Ovary (tissue), 9 donors: ENCODE measurements around the gene RAB6A. TPM values are rescaled to one million over a fixed set of nuclear protein-coding genes. Genes with fewer than 3 reads are reported as not detected.
"Not testable (repeated sequence)": the region's sequence is repeated elsewhere in the genome, so short reads cannot be mapped to it uniquely, and the experiment has no call there.

Experiments
- DNase-seq, 5 donors: peaks; one replicate each; pipeline ENCODE4 v3.0.0-alpha.2; 2019 to 2020
- H3K27ac ChIP-seq, 2 donors: fragments of 200-600 bp; one replicate each; pipeline versions ENCODE4 v1.5.1 to v1.8.0; 2019 to 2022
- H3K27me3 ChIP-seq: fragments of 200-600 bp; one replicate; pipeline ENCODE4 v1.8.0; 2022
- H3K36me3 ChIP-seq: fragments of 200-600 bp; sonication (generic); one replicate; pipeline ENCODE4 v1.5.1; 2019
- H3K4me1 ChIP-seq: one replicate; pipeline ENCODE4 v1.8.1; 2013; ENCODE audit warnings: mild to moderate bottlenecking, moderate library complexity; ENCODE audit not compliant: insufficient read depth
- H3K4me3 ChIP-seq: fragments of 200-600 bp; sonication (generic); one replicate; pipeline ENCODE4 v1.5.1; 2017
- H3K9me3 ChIP-seq, 2 donors: fragments of 200-600 bp in 1 of 2; sonication (generic) in 1 of 2; one replicate each; pipeline versions ENCODE4 v1.5.1 to v1.8.1; 2013 to 2019; ENCODE audit warnings: mild to moderate bottlenecking in 1 of 2, moderate library complexity in 1 of 2
- CTCF ChIP-seq, 3 donors: fragments of 450-650 bp in 2 of 3; fragments of 200-600 bp in 1 of 3; IDR thresholded peaks; one replicate each; pipeline versions ENCODE4 v1.5.1 to v1.8.0; 2016 to 2022; ENCODE audit warnings: antibody characterized with exemption in 3 of 3, mild to moderate bottlenecking in 1 of 3
- EP300 ChIP-seq: sonication (generic); formaldehyde crosslinking; IDR thresholded peaks from one replicate; pipeline ENCODE4 v1.6.1; 2017; ENCODE audit warnings: antibody characterized with exemption
- POLR2A ChIP-seq: fragments of 450-650 bp; IDR thresholded peaks from one replicate; pipeline ENCODE4 v1.6.1; 2017; ENCODE audit warnings: antibody characterized with exemption, mild to moderate bottlenecking, moderate library complexity
- WGBS, 3 donors: extraction: QIAGEN DNeasy Blood & Tissue Kit in 1 of 3; methylation state at CpG; one replicate each; pipeline versions ENCODE4 v1.1.5 to v1.1.7; 2013 to 2017; 5-methylcytosine and 5-hydroxymethylcytosine counted together
- intact Hi-C, 4 donors: fragments of 100-400 bp; cut with DNase I; formaldehyde crosslinking; loops; one replicate each; pipeline versions ENCODE4 v1.11.0 to v1.15.1; 2022 to 2023
- polyA plus RNA-seq, 2 donors: library from polyadenylated mRNA; stranded (reverse); fragments of 200-250 nt in 1 of 2; fragments of 350-450 nt in 1 of 2; fragmentation: Illumina TruSeq in 1 of 2; extraction: RNeasy Lipid Tissue Mini Kit (QIAGEN cat#74804) in 1 of 2; gene quantifications; one replicate each; pipeline ENCODE4 v1.2.3, GENCODE V29; 2013 to 2014
- total RNA-seq, 7 donors: library from RNA; depleted of rRNA in 2 of 7; stranded (reverse); fragments of >200 nt in 2 of 7; fragmentation: NEBNext Ultra II Directional in 3 of 7; extraction: Animal tissue kit (Norgen Biotek cat#: 25700) in 3 of 7; gene quantifications; one replicate each; pipeline versions ENCODE4 v1.1.0 to v1.2.4, GENCODE V29; 2016 to 2023
- donor health status: DM: no; HTN: no; CAD: no; lungs with moderate emphysema.
- donor health status: DM: no; HTN: no; CAD: no.
- donor health status: Bipolar disorder and iron deficiency.
- donor health status: DM: yes; HTN: yes; CAD: no.
- donor health status: DM: no; HTN: no; CAD: no.
- donor health status: DM: yes; HTN: yes; CAD: no.

RAB6A gene
- total and polyA plus RNA-seq, 9 donors = 55.9 to 128 (median 102) TPM

- Histone ChIP-seq H3K9me3 (no peaks in the 10 kb centered on the region), H3K27me3 (no peaks in the 10 kb centered on the region), H3K36me3 (no peaks in the 10 kb centered on the region), H3K4me1 (no peaks in the 10 kb centered on the region), H3K4me3 (peak overlapping the region; percentile 58), H3K27ac (peak overlapping the region; percentile 70 to 84)
- intact Hi-C loops = no loop called here
- WGBS, 3 donors = 0 to 1% (median 1%) methylated on average over 29 to 30 of the region's 30 CpGs
- TF ChIP-seq EP300 (peak; percentile 5), CTCF (IDR thresholded peaks at IDR 0.05) (no peak)
- peak; percentile 97 to 98 (median 98) for DNase-seq
These were observed 18.4 kb upstream of the RAB6A start for GRCh38 chr11:73779084-73779902.

GRCh38 chr11:73770811-73771210 is 9.9 kb upstream of the RAB6A start:
- H3K36me3 ChIP-seq, intact Hi-C loops, H3K27ac ChIP-seq, H3K9me3 ChIP-seq, H3K4me1 ChIP-seq, DNase-seq, H3K27me3 ChIP-seq, H3K4me3 ChIP-seq: not testable (repeated sequence)
- WGBS, 3 donors = 90 to 93% (median 91%) methylated on average over 7 of the region's 7 CpGs

- no peak for TF ChIP-seq POLR2A
- TF ChIP-seq CTCF (IDR thresholded peaks at IDR 0.05) = no peak
- no peak for TF ChIP-seq EP300
- Histone ChIP-seq H3K27ac (no peak overlapping the region), H3K36me3 (no peaks in the 10 kb centered on the region), H3K4me3 (no peak overlapping the region), H3K27me3 (no peaks in the 10 kb centered on the region), H3K4me1 (no peaks in the 10 kb centered on the region), H3K9me3 (no peaks in the 10 kb centered on the region)
- 74 to 83% (median 80%) methylated on average over 1 of the region's 1 CpG for WGBS, 3 donors
- intact Hi-C loops = no loop called here
- no peak for DNase-seq
These were observed 5.9 kb upstream of the RAB6A start for GRCh38 chr11:73766763-73767162.

GRCh38 chr11:73762732-73763131 is 1.9 kb upstream of the RAB6A start:
- no peak overlapping the region for H3K27ac ChIP-seq
- DNase-seq = no peak
- no peaks in the 10 kb centered on the region for H3K27me3 ChIP-seq
- intact Hi-C loops = no loop called here
- H3K9me3 ChIP-seq = no peaks in the 10 kb centered on the region
- no peak overlapping the region for H3K4me3 ChIP-seq
- H3K36me3 ChIP-seq = no peaks in the 10 kb centered on the region
- no peaks in the 10 kb centered on the region for H3K4me1 ChIP-seq
- TF ChIP-seq CTCF (IDR thresholded peaks at IDR 0.05) (no peak), EP300 (no peak), POLR2A (no peak)

GRCh38 chr11:73761403-73761945 is 600 bp upstream of the RAB6A start:
- Histone ChIP-seq H3K27ac (peak overlapping the region; percentile 85 to 98), H3K4me3 (peak overlapping the region; percentile 38), H3K4me1 (peaks cover 2% of the 10 kb centered on the region), H3K9me3 (no peaks in the 10 kb centered on the region), H3K36me3 (no peaks in the 10 kb centered on the region), H3K27me3 (no peaks in the 10 kb centered on the region)
- no peak for TF ChIP-seq CTCF (IDR thresholded peaks at IDR 0.05)
- no peak for TF ChIP-seq EP300
- TF ChIP-seq POLR2A = no peak
- DNase-seq = peak in 4 of 5 donors; percentile 38 to 59 (median 59)
- intact Hi-C loops = no loop called here
- WGBS, 3 donors = 44 to 48% (median 45%) methylated on average over 16 of the region's 16 CpGs
